Astrocyte (in vitro differentiated cells and primary cell): ENCODE measurements around the gene NOD1. TPM values are rescaled to one million over a fixed set of nuclear protein-coding genes. Genes with fewer than 3 reads are reported as not detected.

ENCODE experiments used
- DNase-seq: peaks from one replicate; pipeline ENCODE4 v3.0.0-alpha.2; 2010; ENCODE audit warnings: low read depth
- FAIRE-seq: peaks from 2 replicates; lab custom pipeline; 2011; peaks lifted over from hg19 to GRCh38; lab: Jason Lieb, UNC
- H2AFZ ChIP-seq: 2 replicates; pipeline ENCODE4 v1.6.0; 2012; ENCODE audit warnings: low read depth, low read length, inconsistent platforms
- H3K27ac ChIP-seq: 2 replicates; pipeline ENCODE4 v1.5.1; 2011; ENCODE audit warnings: low read depth, low read length, inconsistent platforms
- H3K27me3 ChIP-seq: 2 replicates; pipeline ENCODE4 v1.6.0; 2011; ENCODE audit warnings: low read length, inconsistent platforms; ENCODE audit not compliant: insufficient read depth
- H3K36me3 ChIP-seq: 2 replicates; pipeline ENCODE4 v1.5.1; 2011; ENCODE audit warnings: low read length, inconsistent platforms; ENCODE audit not compliant: insufficient read depth
- H3K4me1 ChIP-seq: 2 replicates; pipeline ENCODE4 v1.5.1; 2011; ENCODE audit warnings: low read length, inconsistent platforms; ENCODE audit not compliant: insufficient read depth
- H3K4me2 ChIP-seq: 2 replicates; pipeline ENCODE4 v1.6.0; 2012; ENCODE audit warnings: low read length, inconsistent platforms
- H3K4me3 ChIP-seq: 2 replicates; pipeline ENCODE4 v1.5.1; 2011; ENCODE audit warnings: low read depth, mild to moderate bottlenecking, low read length, inconsistent platforms; ENCODE audit not compliant: insufficient read depth
- H3K79me2 ChIP-seq: 2 replicates; pipeline ENCODE4 v1.6.0; 2012; ENCODE audit warnings: mild to moderate bottlenecking, low read length, inconsistent platforms; ENCODE audit not compliant: insufficient read depth
- H3K9ac ChIP-seq: 2 replicates; pipeline ENCODE4 v1.6.0; 2012; ENCODE audit warnings: mild to moderate bottlenecking, low read length, inconsistent platforms
- H3K9me3 ChIP-seq: 2 replicates; pipeline ENCODE4 v1.5.1; 2012; ENCODE audit warnings: low read depth, mild to moderate bottlenecking, low read length, inconsistent platforms; ENCODE audit not compliant: insufficient read depth
- H4K20me1 ChIP-seq: 2 replicates; pipeline ENCODE4 v1.6.0; 2012; ENCODE audit warnings: low read length, inconsistent platforms; ENCODE audit not compliant: insufficient read depth
- H3K27ac Mint-ChIP-seq: one replicate; pipeline ENCODE4 v1.8.0; 2021; ENCODE audit warnings: mild to moderate bottlenecking, mixed read lengths; ENCODE audit not compliant: unreplicated experiment
- H3K27me3 Mint-ChIP-seq: one replicate; pipeline ENCODE4 v1.8.0; 2021; ENCODE audit warnings: low read depth, mixed read lengths; ENCODE audit not compliant: unreplicated experiment
- H3K36me3 Mint-ChIP-seq: one replicate; pipeline ENCODE4 v1.8.0; 2021; ENCODE audit warnings: low read depth, mixed read lengths; ENCODE audit not compliant: unreplicated experiment
- H3K4me1 Mint-ChIP-seq: one replicate; pipeline ENCODE4 v1.8.0; 2021; ENCODE audit warnings: low read depth, mixed read lengths; ENCODE audit not compliant: unreplicated experiment
- H3K4me3 Mint-ChIP-seq: one replicate; pipeline ENCODE4 v1.8.0; 2021; ENCODE audit warnings: mild to moderate bottlenecking, moderate library complexity, mixed read lengths; ENCODE audit not compliant: unreplicated experiment
- H3K9me3 Mint-ChIP-seq: one replicate; pipeline ENCODE4 v1.8.0; 2021; ENCODE audit warnings: mild to moderate bottlenecking, mixed read lengths; ENCODE audit not compliant: unreplicated experiment
- EZH2 ChIP-seq: IDR thresholded peaks from 2 replicates; pipeline ENCODE4 v1.6.1; 2012; ENCODE audit warnings: mild to moderate bottlenecking, low read length, inconsistent platforms; ENCODE audit not compliant: insufficient read depth
- total RNA-seq: library from RNA; stranded (reverse); gene quantifications from 2 replicates; pipeline ENCODE4 v1.2.1, GENCODE V29; 2021
- TF ChIP-seq, protein P1 (sequence below): IDR thresholded peaks from 2 replicates; pipeline ENCODE4 v1.5.1; 2011; ENCODE audit warnings: low read depth, mild to moderate bottlenecking, inconsistent platforms, low read length, moderate library complexity; ENCODE audit not compliant: insufficient read depth

NOD1 gene
- total RNA-seq, 1 donor from 2014 or later = 9.7 TPM

DNA sequence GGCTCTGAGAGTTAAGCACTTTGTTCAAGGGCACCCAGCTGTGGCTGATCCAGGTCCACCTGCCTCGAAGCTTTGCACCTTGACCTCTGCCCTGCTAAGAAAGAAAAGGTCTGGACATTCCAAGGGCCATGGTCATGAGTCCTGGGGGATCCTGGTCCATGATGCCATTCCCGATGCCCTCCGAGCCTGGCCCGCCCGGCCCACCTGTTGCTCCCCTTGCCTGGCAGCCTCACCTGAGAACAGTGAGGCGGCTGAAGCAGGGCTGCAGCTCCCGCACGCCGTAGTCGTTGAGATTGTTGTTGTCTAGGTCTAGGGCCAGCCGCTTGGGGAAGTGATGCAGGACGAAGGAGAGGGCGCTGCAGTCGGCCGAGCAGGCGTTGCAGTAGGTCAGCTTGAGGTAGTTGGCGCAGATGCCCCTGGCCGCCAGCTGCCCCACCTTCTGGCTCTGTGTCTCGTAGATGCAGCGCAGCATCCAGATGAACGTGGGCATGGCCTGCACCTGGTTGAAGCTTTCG, 27.5 kb downstream of the NOD1 start:
- no peak for TF ChIP-seq EZH2
- TF ChIP-seq, protein P1, sequence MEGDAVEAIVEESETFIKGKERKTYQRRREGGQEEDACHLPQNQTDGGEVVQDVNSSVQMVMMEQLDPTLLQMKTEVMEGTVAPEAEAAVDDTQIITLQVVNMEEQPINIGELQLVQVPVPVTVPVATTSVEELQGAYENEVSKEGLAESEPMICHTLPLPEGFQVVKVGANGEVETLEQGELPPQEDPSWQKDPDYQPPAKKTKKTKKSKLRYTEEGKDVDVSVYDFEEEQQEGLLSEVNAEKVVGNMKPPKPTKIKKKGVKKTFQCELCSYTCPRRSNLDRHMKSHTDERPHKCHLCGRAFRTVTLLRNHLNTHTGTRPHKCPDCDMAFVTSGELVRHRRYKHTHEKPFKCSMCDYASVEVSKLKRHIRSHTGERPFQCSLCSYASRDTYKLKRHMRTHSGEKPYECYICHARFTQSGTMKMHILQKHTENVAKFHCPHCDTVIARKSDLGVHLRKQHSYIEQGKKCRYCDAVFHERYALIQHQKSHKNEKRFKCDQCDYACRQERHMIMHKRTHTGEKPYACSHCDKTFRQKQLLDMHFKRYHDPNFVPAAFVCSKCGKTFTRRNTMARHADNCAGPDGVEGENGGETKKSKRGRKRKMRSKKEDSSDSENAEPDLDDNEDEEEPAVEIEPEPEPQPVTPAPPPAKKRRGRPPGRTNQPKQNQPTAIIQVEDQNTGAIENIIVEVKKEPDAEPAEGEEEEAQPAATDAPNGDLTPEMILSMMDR = no peak
- no peak overlapping the region for H3K4me3 Mint-ChIP-seq
- no peaks in the 10 kb centered on the region for H4K20me1 ChIP-seq
- no peak overlapping the region for H3K9ac ChIP-seq
- no peak overlapping the region for H3K4me3 ChIP-seq
- no peak overlapping the region for H3K27ac ChIP-seq
- no peak overlapping the region for H2AFZ ChIP-seq
- no peaks in the 10 kb centered on the region for H3K79me2 ChIP-seq
- H3K4me1 Mint-ChIP-seq = no peaks in the 10 kb centered on the region
- H3K27ac Mint-ChIP-seq = no peak overlapping the region
- no peaks in the 10 kb centered on the region for H3K4me1 ChIP-seq
- no peaks in the 10 kb centered on the region for H3K27me3 ChIP-seq
- FAIRE-seq (no peak), DNase-seq (no peak)
- H3K9me3 ChIP-seq = no peaks in the 10 kb centered on the region
- H3K27me3 Mint-ChIP-seq = no peaks in the 10 kb centered on the region
- H3K36me3 Mint-ChIP-seq = peaks cover 30% of the 10 kb centered on the region
- H3K9me3 Mint-ChIP-seq = no peaks in the 10 kb centered on the region
- H3K36me3 ChIP-seq = peaks cover 10% of the 10 kb centered on the region
- H3K4me2 ChIP-seq = no peak overlapping the region

DNA sequence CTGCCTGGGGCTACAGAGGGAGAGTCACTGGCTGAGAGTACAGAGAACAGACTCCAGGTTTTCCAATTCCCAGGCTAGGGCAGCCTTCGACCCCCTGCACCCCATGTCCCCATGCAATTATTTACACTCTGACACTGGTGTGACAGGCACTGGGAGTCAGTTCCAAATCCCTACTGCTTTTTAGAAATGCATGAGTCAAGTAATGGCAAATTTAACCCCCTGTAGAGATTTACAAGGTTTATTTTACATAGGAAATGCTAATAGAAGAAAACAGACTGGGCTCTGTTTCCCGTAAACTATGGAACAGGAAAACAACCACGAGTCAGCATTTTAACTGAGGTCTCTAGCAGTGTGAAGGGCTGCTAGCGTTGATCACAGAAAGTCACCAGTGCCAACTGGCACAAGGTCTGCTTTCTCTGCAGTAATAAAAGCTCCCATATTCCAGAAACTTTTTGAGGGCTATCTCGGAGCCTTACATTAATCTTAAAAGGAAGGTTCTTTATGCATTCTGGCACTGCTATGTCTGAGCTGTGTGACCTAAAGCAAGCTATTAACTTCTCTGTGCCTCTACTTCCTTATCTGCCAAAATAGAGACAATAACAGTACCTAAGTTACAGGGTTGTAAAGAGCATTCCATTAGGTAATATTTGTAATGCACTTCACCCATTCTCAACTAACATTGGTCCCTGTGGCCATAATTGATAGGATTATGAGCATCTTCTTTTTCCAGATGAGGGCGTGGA, 28.2 kb downstream of the NOD1 start:
- no peaks in the 10 kb centered on the region for H3K4me1 Mint-ChIP-seq
- no peaks in the 10 kb centered on the region for H3K9me3 Mint-ChIP-seq
- H3K36me3 Mint-ChIP-seq = peaks cover 32% of the 10 kb centered on the region
- no peaks in the 10 kb centered on the region for H3K79me2 ChIP-seq
- H3K27me3 ChIP-seq = no peaks in the 10 kb centered on the region
- H3K9ac ChIP-seq = no peak overlapping the region
- DNase-seq (no peak), FAIRE-seq (peak; percentile 50)
- H3K4me3 Mint-ChIP-seq = no peak overlapping the region
- no peaks in the 10 kb centered on the region for H3K4me1 ChIP-seq
- no peaks in the 10 kb centered on the region for H4K20me1 ChIP-seq
- no peak overlapping the region for H2AFZ ChIP-seq
- peaks cover 10% of the 10 kb centered on the region for H3K36me3 ChIP-seq
- H3K27ac Mint-ChIP-seq = no peak overlapping the region
- no peak overlapping the region for H3K4me2 ChIP-seq
- no peak overlapping the region for H3K4me3 ChIP-seq
- no peak for TF ChIP-seq EZH2
- TF ChIP-seq, protein P1 = no peak
- H3K27me3 Mint-ChIP-seq = no peaks in the 10 kb centered on the region
- H3K27ac ChIP-seq = no peak overlapping the region
- H3K9me3 ChIP-seq = no peaks in the 10 kb centered on the region
